Fibroblast of skin of right biceps (primary cell): ENCODE data around the gene WDFY3.
A peak's percentile ranks its signal among the peaks of the same experiment; 100 is the strongest.

Experiments
- DNase-seq: peaks from one replicate; pipeline ENCODE4 v3.0.0-alpha.2; 2013

WDFY3 gene

GRCh38 chr4:84905646-84906045, 60.8 kb downstream of the WDFY3 start:
- DNase-seq = no peak

GRCh38 chr4:84901740-84902281, 64.7 kb downstream of the WDFY3 start:
- DNase-seq = no peak

DNA sequence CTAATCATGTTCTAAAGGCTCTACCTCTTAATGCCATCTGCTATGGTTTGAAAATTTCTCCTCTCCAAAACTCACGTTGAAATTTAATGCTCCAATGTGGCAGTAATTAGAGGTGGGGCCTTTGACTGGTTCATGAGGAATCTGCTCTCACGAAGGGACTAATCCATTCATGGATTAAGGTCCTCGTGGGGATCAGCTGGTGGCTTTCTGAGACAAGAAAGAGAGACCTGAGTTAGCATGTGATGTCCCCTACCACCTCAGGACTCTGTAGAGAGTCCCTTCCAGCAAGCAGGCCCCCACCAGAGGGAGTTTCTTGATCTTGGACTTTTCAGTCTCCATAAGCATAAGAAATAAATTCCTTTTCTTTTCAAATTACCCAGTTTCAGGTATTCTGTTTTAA, 65.3 kb downstream of the WDFY3 start:
- no peak for DNase-seq

DNA sequence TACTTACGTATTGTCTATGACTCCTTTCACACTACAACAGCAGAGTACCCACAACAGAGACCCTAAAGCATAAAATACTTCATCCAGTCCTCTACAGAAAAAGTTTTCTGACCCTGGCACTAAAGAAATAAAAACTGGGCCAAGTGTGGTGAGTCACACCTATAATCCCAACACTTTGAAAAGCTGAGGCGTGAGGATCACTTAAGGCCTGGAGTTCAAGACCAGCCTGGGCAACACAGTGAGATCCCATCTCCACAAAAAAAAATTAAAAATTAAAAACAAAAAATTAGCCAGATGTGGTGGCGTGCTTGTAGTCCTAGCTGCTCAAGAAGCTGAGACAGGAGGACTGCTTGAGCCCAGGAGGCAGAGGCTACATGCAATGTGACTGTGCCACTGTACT, 66.9 kb downstream of the WDFY3 start:
- no peak for DNase-seq

DNA sequence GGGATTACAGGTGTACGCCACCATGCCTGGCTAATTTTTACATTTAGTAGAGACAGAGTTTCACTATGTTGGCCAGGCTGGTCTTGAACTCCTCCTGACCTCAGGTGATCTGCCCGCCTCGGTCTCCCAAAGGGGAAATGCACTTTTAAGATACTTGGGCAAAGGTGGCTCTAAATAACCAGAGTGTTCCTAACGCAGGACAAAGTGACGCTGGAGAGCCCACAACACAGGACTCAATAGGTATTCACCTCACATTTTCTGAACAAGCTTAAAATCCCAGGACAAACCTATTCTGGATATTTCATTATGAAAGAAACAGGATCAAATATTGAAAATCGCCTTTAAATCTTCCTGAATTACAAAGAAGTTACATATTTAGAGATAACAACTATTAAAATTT, 69.0 kb downstream of the WDFY3 start:
- DNase-seq = no peak

- no peak for DNase-seq
Measured at GRCh38 chr4:84895283-84895682, 71.2 kb downstream of the WDFY3 start.

DNA sequence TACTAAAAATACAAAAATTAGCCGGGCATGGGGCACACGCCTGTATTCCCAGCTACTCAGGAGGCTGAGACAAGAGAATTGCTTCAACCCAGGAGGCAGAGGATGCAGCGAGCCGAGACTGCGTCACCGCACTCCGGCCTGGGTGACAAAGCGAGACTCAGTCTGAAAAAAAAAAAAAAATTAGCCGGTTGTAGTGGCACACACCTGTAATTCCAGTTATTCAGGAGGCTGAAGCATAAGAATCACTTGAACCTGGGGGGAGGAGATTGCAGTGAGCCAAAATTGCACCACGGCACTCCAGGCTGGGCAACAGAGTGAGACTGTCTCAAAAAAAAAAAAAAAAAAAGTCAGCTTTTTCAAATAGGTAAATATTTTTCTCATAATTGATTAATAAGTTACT, 71.9 kb downstream of the WDFY3 start:
- no peak for DNase-seq

GRCh38 chr4:84892950-84893349, 73.5 kb downstream of the WDFY3 start:
- no peak for DNase-seq

GRCh38 chr4:84887824-84888223, 78.7 kb downstream of the WDFY3 start:
- peak; percentile 75 for DNase-seq

- peak; percentile 68 for DNase-seq
Measured at GRCh38 chr4:84879651-84880200, 86.8 kb downstream of the WDFY3 start.

GRCh38 chr4:84878546-84878945, 87.9 kb downstream of the WDFY3 start:
- DNase-seq = peak; percentile 21

DNA sequence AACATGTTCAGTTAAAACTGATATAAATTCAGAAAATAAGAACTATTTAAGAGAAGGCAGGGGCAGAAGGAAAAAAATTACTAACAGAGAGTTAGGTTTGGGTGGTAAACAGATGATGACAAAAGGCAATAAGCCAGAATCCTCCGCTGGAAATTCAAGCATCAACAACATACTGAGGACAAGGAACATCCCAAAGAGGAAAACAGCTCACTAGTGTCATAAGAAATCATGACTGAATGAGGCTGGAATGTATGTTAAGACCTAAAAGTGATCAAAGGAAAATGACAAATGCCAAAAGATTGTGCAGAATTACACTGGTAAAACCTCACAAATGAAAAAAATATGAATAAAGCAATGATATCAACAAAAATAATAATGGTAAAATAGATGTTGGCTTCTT, 88.4 kb downstream of the WDFY3 start:
- peak; percentile 91 for DNase-seq

GRCh38 chr4:84877051-84877833, 89.2 kb downstream of the WDFY3 start:
- DNase-seq = peak; percentile 56

GRCh38 chr4:84875636-84876371, 90.7 kb downstream of the WDFY3 start:
- no peak for DNase-seq

GRCh38 chr4:84874619-84875018, 91.9 kb downstream of the WDFY3 start:
- DNase-seq = no peak

DNA sequence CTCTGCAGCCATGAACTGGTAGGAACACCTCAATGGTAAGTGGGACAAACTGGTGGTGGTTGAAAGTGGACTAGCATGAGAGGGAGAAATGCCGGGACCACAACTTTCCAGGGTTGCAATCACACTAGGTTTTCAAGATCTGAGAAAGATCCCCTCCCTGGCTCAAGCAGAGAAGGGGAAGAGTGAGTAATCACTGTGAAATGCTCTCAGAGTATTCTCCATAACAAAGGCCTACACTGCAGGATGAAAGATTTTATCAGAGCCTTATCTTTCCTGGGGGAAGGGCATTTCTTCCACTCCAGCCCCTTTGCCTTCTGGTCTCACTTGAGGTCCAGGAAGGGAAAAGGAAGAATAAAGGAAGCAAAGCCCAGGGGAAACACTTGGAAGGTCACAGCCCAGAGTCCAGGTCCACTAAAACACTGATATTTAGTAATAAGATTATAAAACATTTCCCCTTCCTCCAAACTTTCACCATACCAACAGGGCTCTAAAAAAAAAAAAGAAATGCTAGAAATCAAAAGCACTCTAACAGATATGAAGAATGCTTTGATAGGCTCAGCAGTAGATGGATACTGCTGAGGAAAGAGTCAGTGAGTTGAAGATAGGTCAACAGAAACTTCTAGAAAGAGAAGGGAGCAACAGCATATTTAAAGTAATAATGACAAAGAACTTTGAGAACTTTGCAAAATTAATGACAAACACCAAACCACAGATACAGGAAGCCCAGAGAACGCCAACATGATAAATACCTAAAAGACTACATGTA, 95.9 kb downstream of the WDFY3 start:
- peak; percentile 85 for DNase-seq

DNA sequence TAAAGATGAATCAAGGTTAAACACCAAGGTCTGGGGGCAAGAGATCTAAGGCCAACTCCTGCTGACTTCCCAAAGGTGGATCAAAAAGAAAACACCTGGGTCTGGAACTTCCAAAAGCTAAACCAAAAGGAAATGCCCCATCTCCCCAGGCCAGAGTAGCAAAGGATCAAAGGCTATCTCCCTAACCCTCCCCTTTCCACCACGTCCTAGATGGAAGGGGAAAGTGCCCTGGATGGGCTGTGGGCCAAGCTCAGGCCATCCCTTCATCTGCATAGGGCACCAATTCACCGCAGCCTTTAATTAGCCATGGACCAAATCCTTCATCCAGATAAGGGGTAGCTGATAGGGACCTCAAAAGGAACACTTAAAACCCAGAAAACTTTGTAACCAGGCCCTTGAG, 100.2 kb downstream of the WDFY3 start:
- DNase-seq = no peak

- DNase-seq = no peak
Measured at GRCh38 chr4:84865600-84865999, 100.9 kb downstream of the WDFY3 start.

GRCh38 chr4:84862064-84862463, 104.4 kb downstream of the WDFY3 start:
- no peak for DNase-seq

DNA sequence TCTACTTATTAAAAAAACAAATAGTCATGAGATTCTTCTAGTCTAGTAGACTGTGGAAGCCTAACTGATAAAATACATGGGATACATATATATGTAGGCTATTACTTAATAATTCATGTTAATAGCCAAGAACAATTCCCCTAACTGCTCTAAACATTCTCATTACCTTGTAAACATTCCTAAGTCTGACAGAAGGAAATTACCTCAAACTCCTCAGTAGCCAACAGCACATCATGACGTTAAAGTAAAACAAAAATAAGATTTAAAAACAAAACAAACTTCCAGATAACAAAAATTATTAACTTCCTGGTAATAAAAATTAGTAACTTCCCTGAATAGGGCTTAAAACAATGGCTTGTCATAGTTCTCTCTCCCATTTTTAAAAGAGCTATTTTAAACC, 109.2 kb downstream of the WDFY3 start:
- DNase-seq = no peak

GRCh38 chr4:84856468-84857049, 109.9 kb downstream of the WDFY3 start:
- no peak for DNase-seq

- no peak for DNase-seq
Measured at GRCh38 chr4:84855774-84856173, 110.7 kb downstream of the WDFY3 start.

GRCh38 chr4:84852081-84852480, 114.4 kb downstream of the WDFY3 start:
- no peak for DNase-seq
